OCI-LY7 (cell line): ENCODE data around the gene C1orf210.

Experiments
- CTCF ChIP-seq: fragments of 200-600 bp; sonication (generic); conservative IDR thresholded peaks from 2 replicates; pipeline ENCODE4 v1.5.1; 2014; ENCODE audit warnings: mild to moderate bottlenecking, antibody characterized with exemption, low read length, moderate library complexity, mixed read lengths
- EZH2phosphoT487 ChIP-seq: fragments of 200-600 bp; sonication (generic); IDR thresholded peaks from 2 replicates; pipeline ENCODE4 v1.6.1; 2018; ENCODE audit warnings: low read depth, borderline replicate concordance, mild to moderate bottlenecking, mixed run types, antibody characterized with exemption, low read length, moderate library complexity, mixed read lengths

DNA sequence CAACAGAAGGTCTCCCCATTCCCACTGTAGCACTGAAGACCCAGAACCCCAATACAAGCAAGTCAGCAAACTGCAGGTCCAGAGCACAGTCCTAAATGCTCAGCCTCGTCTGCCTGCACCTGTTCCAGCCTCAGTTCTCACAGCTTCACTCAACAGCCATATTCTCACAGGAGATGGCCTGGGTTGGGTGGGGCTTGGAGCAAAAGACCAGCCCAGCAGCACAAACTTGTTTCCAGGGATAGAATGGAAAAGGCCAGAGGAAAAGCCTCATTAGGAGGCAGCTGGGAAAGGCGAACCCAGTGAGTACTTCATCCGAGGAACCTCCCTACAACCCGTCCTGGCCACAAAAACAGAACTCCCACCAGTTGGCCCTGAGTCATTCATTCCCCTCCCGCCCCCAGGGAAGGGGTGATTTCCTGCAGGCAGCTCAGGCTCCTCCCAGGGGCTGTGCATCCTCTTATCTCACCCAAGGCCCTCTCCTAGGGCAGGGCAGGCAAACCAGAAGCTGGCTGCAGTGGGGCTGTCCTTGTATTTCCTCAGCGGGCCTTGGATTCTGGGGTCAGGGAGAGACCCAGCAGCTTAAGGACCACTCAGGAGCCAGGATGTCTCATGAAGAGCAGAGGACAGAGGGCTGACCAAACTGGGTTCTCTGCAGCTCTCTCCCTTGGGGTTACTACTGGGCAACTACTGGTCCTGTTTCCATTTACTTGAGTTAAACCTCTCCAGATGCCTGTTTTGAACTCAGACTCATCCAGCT lies 44.8 kb upstream of the C1orf210 start:
- TF ChIP-seq CTCF: no peak
- no peak for TF ChIP-seq EZH2phosphoT487
